Nephron progenitor cell (in vitro differentiated cells): ENCODE results near the gene SYNE3.

Source experiments
- DNase-seq: peaks from one replicate; pipeline ENCODE4 v3.0.0; 2021
- H3K27ac Mint-ChIP-seq: 2 replicates; pipeline ENCODE4 v1.8.0; 2021; ENCODE audit warnings: mild to moderate bottlenecking, moderate library complexity, mixed read lengths
- H3K27me3 Mint-ChIP-seq: 2 replicates; pipeline ENCODE4 v1.8.0; 2021; ENCODE audit warnings: mild to moderate bottlenecking, low read depth, mixed read lengths; ENCODE audit not compliant: poor library complexity
- H3K36me3 Mint-ChIP-seq: 2 replicates; pipeline ENCODE4 v1.8.0; 2021; ENCODE audit warnings: low read depth, mixed read lengths
- H3K4me1 Mint-ChIP-seq: 2 replicates; pipeline ENCODE4 v1.8.0; 2021; ENCODE audit warnings: mixed read lengths
- H3K4me3 Mint-ChIP-seq: 2 replicates; pipeline ENCODE4 v1.8.0; 2021; ENCODE audit warnings: mild to moderate bottlenecking, moderate library complexity, mixed read lengths
- H3K9me3 Mint-ChIP-seq: 2 replicates; pipeline ENCODE4 v1.8.0; 2021; ENCODE audit warnings: mild to moderate bottlenecking, moderate library complexity, mixed read lengths
- CTCF ChIP-seq: fragments of 200-600 bp; sonication (generic); IDR thresholded peaks from 2 replicates; pipeline ENCODE4 v1.5.0; 2021; ENCODE audit warnings: antibody characterized with exemption

The SYNE3 gene

DNA sequence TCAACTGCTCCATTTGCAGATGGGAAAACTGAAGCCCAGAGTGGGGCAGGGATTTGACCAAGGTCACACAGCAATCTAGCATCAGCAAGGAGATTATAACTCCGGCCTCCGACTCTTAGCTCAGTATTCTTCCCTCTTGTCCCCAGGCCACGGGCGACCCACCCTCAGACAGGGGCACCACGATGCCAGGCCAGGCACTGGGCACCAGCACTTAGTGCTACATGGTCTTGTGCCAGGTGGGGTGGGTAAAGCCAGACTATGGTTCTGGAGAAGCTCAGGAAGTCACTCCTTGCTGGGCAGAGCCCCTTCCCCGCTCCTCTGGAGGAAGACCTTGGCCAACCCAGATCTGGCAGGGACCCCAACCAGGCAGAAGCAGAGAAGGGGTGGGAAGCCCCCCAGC, 41.5 kb downstream of the SYNE3 start:
- H3K27me3 Mint-ChIP-seq: peaks cover 7% of the 10 kb centered on the region
- no peak for DNase-seq
- H3K4me3 Mint-ChIP-seq: no peak overlapping the region
- no peaks in the 10 kb centered on the region for H3K36me3 Mint-ChIP-seq
- no peaks in the 10 kb centered on the region for H3K9me3 Mint-ChIP-seq
- no peak for TF ChIP-seq CTCF
- H3K4me1 Mint-ChIP-seq: peaks cover 43% of the 10 kb centered on the region
- H3K27ac Mint-ChIP-seq: no peak overlapping the region

- no peak overlapping the region for H3K27ac Mint-ChIP-seq
- no peaks in the 10 kb centered on the region for H3K36me3 Mint-ChIP-seq
- no peak for TF ChIP-seq CTCF
- H3K4me1 Mint-ChIP-seq: peaks cover 39% of the 10 kb centered on the region
- H3K27me3 Mint-ChIP-seq: peaks cover 10% of the 10 kb centered on the region
- no peak for DNase-seq
- H3K9me3 Mint-ChIP-seq: no peaks in the 10 kb centered on the region
- no peak overlapping the region for H3K4me3 Mint-ChIP-seq
Measured at GRCh38 chr14:95474486-95474885, 42.0 kb downstream of the SYNE3 start.

GRCh38 chr14:95472819-95473251, 43.6 kb downstream of the SYNE3 start:
- TF ChIP-seq CTCF: no peak

GRCh38 chr14:95471476-95471875, 45.0 kb downstream of the SYNE3 start:
- H3K27me3 Mint-ChIP-seq: peaks cover 10% of the 10 kb centered on the region
- TF ChIP-seq CTCF: no peak
- H3K9me3 Mint-ChIP-seq: no peaks in the 10 kb centered on the region
- H3K27ac Mint-ChIP-seq: no peak overlapping the region
- no peak for DNase-seq
- H3K36me3 Mint-ChIP-seq: no peaks in the 10 kb centered on the region
- H3K4me1 Mint-ChIP-seq: peaks cover 31% of the 10 kb centered on the region
- H3K4me3 Mint-ChIP-seq: no peak overlapping the region

More at GRCh38 chr14:95472819-95473251, 43.6 kb downstream of the SYNE3 start:
- H3K4me3 Mint-ChIP-seq: no peak overlapping the region
- no peaks in the 10 kb centered on the region for H3K36me3 Mint-ChIP-seq
- H3K9me3 Mint-ChIP-seq: no peaks in the 10 kb centered on the region
- H3K27me3 Mint-ChIP-seq: peaks cover 10% of the 10 kb centered on the region
- no peak for DNase-seq
- no peak overlapping the region for H3K27ac Mint-ChIP-seq
- peaks cover 36% of the 10 kb centered on the region for H3K4me1 Mint-ChIP-seq

GRCh38 chr14:95471016-95471415, 45.4 kb downstream of the SYNE3 start:
- no peaks in the 10 kb centered on the region for H3K9me3 Mint-ChIP-seq
- H3K36me3 Mint-ChIP-seq: no peaks in the 10 kb centered on the region
- H3K4me1 Mint-ChIP-seq: peaks cover 31% of the 10 kb centered on the region
- H3K27ac Mint-ChIP-seq: no peak overlapping the region
- H3K4me3 Mint-ChIP-seq: no peak overlapping the region
- DNase-seq: no peak
- no peak for TF ChIP-seq CTCF
- peaks cover 10% of the 10 kb centered on the region for H3K27me3 Mint-ChIP-seq

GRCh38 chr14:95469134-95469481, 47.3 kb downstream of the SYNE3 start:
- no peak for DNase-seq
- Mint-ChIP-seq H3K4me1 (peaks cover 33% of the 10 kb centered on the region), H3K27me3 (peaks cover 10% of the 10 kb centered on the region), H3K4me3 (no peak overlapping the region), H3K36me3 (no peaks in the 10 kb centered on the region), H3K27ac (no peak overlapping the region), H3K9me3 (no peaks in the 10 kb centered on the region)
- no peak for TF ChIP-seq CTCF
